Breast epithelium (tissue), 4 donors: ENCODE data around the gene TMEM266. TPM values are rescaled to one million over a fixed set of nuclear protein-coding genes. Genes with fewer than 3 reads are reported as not detected.

Source experiments
- DNase-seq, 2 donors: peaks; one replicate each; pipeline ENCODE4 v3.0.0-alpha.2; 2019; ENCODE audit warnings: low spot score in 2 of 2
- H3K27ac ChIP-seq, 2 donors: fragments of 200-600 bp; sonication (generic) in 1 of 2; one replicate each; pipeline ENCODE4 v1.5.1; 2016 to 2019; ENCODE audit warnings: mild to moderate bottlenecking in 1 of 2
- H3K27me3 ChIP-seq, 2 donors: fragments of 200-600 bp; sonication (generic) in 1 of 2; one replicate each; pipeline versions ENCODE4 v1.5.1 to v1.6.0; 2017 to 2019; ENCODE audit warnings: control low read depth in 1 of 2, mild to moderate bottlenecking in 1 of 2
- H3K36me3 ChIP-seq: fragments of 200-600 bp; one replicate; pipeline ENCODE4 v1.5.1; 2019
- H3K4me1 ChIP-seq, 2 donors: fragments of 200-600 bp; sonication (generic); one replicate each; pipeline ENCODE4 v1.5.1; 2016 to 2019; ENCODE audit warnings: control low read depth in 1 of 2
- H3K4me3 ChIP-seq, 3 donors: fragments of 200-600 bp; sonication (generic); 1 replicate in 2 of 3; 2 replicates in 1 of 3; pipeline ENCODE4 v1.5.1; 2016 to 2019; ENCODE audit warnings: mild to moderate bottlenecking in 3 of 3, moderate library complexity in 2 of 3
- H3K9me3 ChIP-seq, 2 donors: fragments of 200-600 bp; sonication (generic) in 1 of 2; one replicate each; pipeline ENCODE4 v1.5.1; 2016 to 2019; ENCODE audit warnings: control low read depth in 1 of 2
- CTCF ChIP-seq, 3 donors: fragments of 450-650 bp; IDR thresholded peaks; one replicate each; pipeline ENCODE4 v1.5.1; 2016 to 2017; ENCODE audit warnings: antibody characterized with exemption in 3 of 3, mild to moderate bottlenecking in 3 of 3, moderate library complexity in 3 of 3
- POLR2A ChIP-seq: fragments of 450-650 bp; IDR thresholded peaks from one replicate; pipeline ENCODE4 v1.6.1; 2016; ENCODE audit warnings: antibody characterized with exemption, mild to moderate bottlenecking, moderate library complexity
- POLR2AphosphoS5 ChIP-seq, 3 donors: sonication (generic); formaldehyde crosslinking; IDR thresholded peaks; one replicate each; pipeline ENCODE4 v1.6.1; 2017; ENCODE audit warnings: antibody characterized with exemption in 3 of 3
- intact Hi-C: fragments of 100-400 bp; cut with DNase I; formaldehyde crosslinking; loops from one replicate; pipeline ENCODE4 v1.15.1; 2023; ENCODE audit warnings: low total_unique reads
- total RNA-seq, 3 donors: library from RNA; depleted of rRNA; stranded (reverse); fragments of >200 nt; gene quantifications; one replicate each; pipeline ENCODE4 v1.1.0, GENCODE V29; 2016

Gene TMEM266
- total RNA-seq, 3 donors from 2014 or later: 0.29 to 0.32 TPM; not detected in 1

DNA sequence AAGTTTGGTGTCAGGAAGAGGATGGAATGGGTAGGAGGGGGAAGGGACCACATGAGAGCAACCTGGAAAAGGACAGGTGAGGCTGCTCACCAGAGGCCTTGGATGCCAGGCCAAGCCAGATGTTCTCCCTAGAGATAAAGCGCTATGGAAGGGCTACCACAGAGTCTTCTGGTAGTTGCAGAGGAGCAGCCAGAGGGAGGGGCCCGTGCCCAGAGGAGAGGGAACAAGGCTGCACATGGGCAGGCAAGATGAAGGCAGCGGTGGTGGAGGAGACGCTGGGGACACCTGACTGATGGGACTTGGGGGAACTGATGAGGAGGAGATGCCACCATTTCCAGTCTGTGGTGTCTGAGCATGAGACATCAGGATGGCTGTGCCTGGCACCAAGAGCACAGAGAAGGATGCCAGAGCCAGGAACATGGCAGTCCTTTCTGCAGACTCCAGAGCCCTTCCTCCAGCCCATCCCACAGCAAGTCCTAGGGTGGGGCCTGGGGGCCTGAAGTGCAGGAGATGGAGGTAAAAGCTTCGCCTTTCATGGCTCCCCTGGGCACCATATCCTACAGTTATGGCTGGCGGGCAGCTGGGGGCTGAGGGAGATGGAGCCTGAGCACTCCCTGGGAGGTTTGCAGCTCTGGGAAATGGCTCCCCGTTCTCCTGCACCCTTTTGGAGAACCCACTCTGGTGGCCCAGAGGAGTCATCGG lies 148.4 kb downstream of the TMEM266 start:
- Histone ChIP-seq H3K27ac (no peak overlapping the region), H3K9me3 (no peaks in the 10 kb centered on the region), H3K27me3 (no peaks in the 10 kb centered on the region), H3K4me3 (no peak overlapping the region), H3K4me1 (no peaks in the 10 kb centered on the region), H3K36me3 (no peaks in the 10 kb centered on the region)
- no peak for TF ChIP-seq POLR2A
- no peak for TF ChIP-seq POLR2AphosphoS5 (IDR thresholded peaks at IDR 0.05)
- TF ChIP-seq CTCF (IDR thresholded peaks at IDR 0.05): no peak
- intact Hi-C loops: no loop called here
- no peak for DNase-seq

DNA sequence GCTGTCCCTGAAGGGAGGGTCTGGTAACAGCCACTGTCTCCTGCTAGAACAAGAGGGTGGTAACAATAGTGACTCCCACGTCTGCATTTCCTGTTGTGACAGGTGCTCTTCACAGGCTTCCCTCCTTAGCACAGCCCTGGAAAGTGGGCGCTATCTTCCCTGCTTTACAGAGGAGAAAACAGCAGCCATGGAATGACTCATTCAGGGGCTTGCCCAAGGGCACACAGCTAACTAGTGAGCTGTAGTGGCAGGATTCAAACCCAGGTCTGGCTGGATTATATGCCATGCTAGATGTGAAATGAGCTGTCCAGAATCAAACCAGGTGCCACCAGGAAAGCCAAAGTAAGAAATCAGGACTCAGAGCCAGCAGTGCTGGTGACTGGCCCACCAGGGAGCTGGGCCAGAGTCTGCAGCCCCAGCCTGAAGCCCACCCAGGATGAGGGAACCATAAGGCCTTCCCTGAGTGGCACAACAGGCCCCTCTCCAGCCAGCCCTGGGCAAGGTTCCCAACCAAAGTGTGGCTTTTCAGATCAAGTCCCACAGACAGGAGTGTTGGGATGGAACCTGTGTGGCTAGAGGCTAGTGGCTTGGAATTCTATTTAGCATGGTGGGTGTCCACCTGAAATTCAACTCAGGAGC lies 149.1 kb downstream of the TMEM266 start:
- Histone ChIP-seq H3K4me3 (no peak overlapping the region), H3K9me3 (no peaks in the 10 kb centered on the region), H3K27ac (no peak overlapping the region), H3K36me3 (no peaks in the 10 kb centered on the region), H3K27me3 (no peaks in the 10 kb centered on the region), H3K4me1 (no peaks in the 10 kb centered on the region)
- no peak for DNase-seq
- TF ChIP-seq CTCF (IDR thresholded peaks at IDR 0.05): no peak
- TF ChIP-seq POLR2A: no peak
- no peak for TF ChIP-seq POLR2AphosphoS5 (IDR thresholded peaks at IDR 0.05)
- intact Hi-C loops: no loop called here

- H3K9me3 ChIP-seq: no peaks in the 10 kb centered on the region
- no peak for TF ChIP-seq CTCF (IDR thresholded peaks at IDR 0.05)
- TF ChIP-seq POLR2A: no peak
- no peak for TF ChIP-seq POLR2AphosphoS5 (IDR thresholded peaks at IDR 0.05)
- H3K4me1 ChIP-seq: no peaks in the 10 kb centered on the region
- no peak for DNase-seq
- H3K27ac ChIP-seq: no peak overlapping the region
- H3K4me3 ChIP-seq: no peak overlapping the region
- H3K36me3 ChIP-seq: no peaks in the 10 kb centered on the region
- H3K27me3 ChIP-seq: no peaks in the 10 kb centered on the region
- intact Hi-C loops: no loop called here
Measured at GRCh38 chr15:76209523-76209922, 149.7 kb downstream of the TMEM266 start.

- H3K36me3 ChIP-seq: no peaks in the 10 kb centered on the region
- intact Hi-C loops: loop anchor here (5.0 kb wide), 1 partner anchor 1487 kb away; no protein-coding TSS in a partner anchor
Measured at GRCh38 chr15:76209942-76210341, 150.2 kb downstream of the TMEM266 start.

More at GRCh38 chr15:76209942-76210341, 150.2 kb downstream of the TMEM266 start:
- no peak for DNase-seq
- Histone ChIP-seq H3K27me3 (no peaks in the 10 kb centered on the region), H3K4me3 (no peak overlapping the region), H3K27ac (no peak overlapping the region), H3K9me3 (no peaks in the 10 kb centered on the region), H3K4me1 (no peaks in the 10 kb centered on the region)
- TF ChIP-seq POLR2A (no peak), POLR2AphosphoS5 (IDR thresholded peaks at IDR 0.05) (no peak), CTCF (IDR thresholded peaks at IDR 0.05) (no peak)
